Measurements from ENCODE around the gene GDNF.
A peak's percentile ranks its signal among the peaks of the same experiment; 100 is the strongest.

The GDNF gene

GRCh38 chr5:37814699-37815098, 25.1 kb downstream of the GDNF start:
- ATAC-seq: peak; percentile 15
- no peak for TF ChIP-seq RARB (CRISPR knock-in tag; IDR thresholded peaks at IDR 0.05)
- no peak for TF ChIP-seq TCF4 (CRISPR knock-in tag; IDR thresholded peaks at IDR 0.05; ENCODE audit: borderline replicate concordance)
- no peak for TF ChIP-seq CSDC2 (CRISPR knock-in tag; IDR thresholded peaks at IDR 0.05)
- TF ChIP-seq ZFP30 (CRISPR knock-in tag; IDR thresholded peaks at IDR 0.05): no peak
- TF ChIP-seq OSR1 (CRISPR knock-in tag; IDR thresholded peaks at IDR 0.05): no peak
- no peak for TF ChIP-seq ZC3H10 (CRISPR knock-in tag; IDR thresholded peaks at IDR 0.05)
- no peak for TF ChIP-seq SNAI2 (CRISPR knock-in tag; IDR thresholded peaks at IDR 0.05)
- TF ChIP-seq ESRRG (CRISPR knock-in tag; IDR thresholded peaks at IDR 0.05): no peak

- ATAC-seq: peak; percentile 29; the same call in 1 of the 3 replicates
- TF ChIP-seq PPARA (CRISPR knock-in tag; IDR thresholded peaks at IDR 0.05; ENCODE audit: borderline replicate concordance): no peak
- TF ChIP-seq ZFP3 (CRISPR knock-in tag; IDR thresholded peaks at IDR 0.05): no peak
- no peak for TF ChIP-seq OSR1 (CRISPR knock-in tag; IDR thresholded peaks at IDR 0.05)
- no peak for TF ChIP-seq ARNTL (CRISPR knock-in tag; IDR thresholded peaks at IDR 0.05; ENCODE audit: borderline replicate concordance, low read depth)
- TF ChIP-seq TSHZ2 (CRISPR knock-in tag; IDR thresholded peaks at IDR 0.05): no peak
- TF ChIP-seq ISL1 (CRISPR knock-in tag; IDR thresholded peaks at IDR 0.05): no peak
- TF ChIP-seq ZC3H10 (CRISPR knock-in tag; IDR thresholded peaks at IDR 0.05): no peak
- TF ChIP-seq TOX (CRISPR knock-in tag; IDR thresholded peaks at IDR 0.05; ENCODE audit: borderline replicate concordance): no peak
- TF ChIP-seq ZNF70 (CRISPR knock-in tag; IDR thresholded peaks at IDR 0.05): no peak
- no peak for TF ChIP-seq ESRRG (CRISPR knock-in tag; IDR thresholded peaks at IDR 0.05)
- no peak for TF ChIP-seq GLIS3 (CRISPR knock-in tag; IDR thresholded peaks at IDR 0.05)
- TF ChIP-seq RARB (CRISPR knock-in tag; IDR thresholded peaks at IDR 0.05): no peak
- TF ChIP-seq SNAI2 (CRISPR knock-in tag; IDR thresholded peaks at IDR 0.05): no peak
- TF ChIP-seq POU6F1 (CRISPR knock-in tag; IDR thresholded peaks at IDR 0.05; ENCODE audit: borderline replicate concordance, low read depth): no peak
- TF ChIP-seq CSDC2 (CRISPR knock-in tag; IDR thresholded peaks at IDR 0.05): no peak
- TF ChIP-seq ZFP30 (CRISPR knock-in tag; IDR thresholded peaks at IDR 0.05): no peak
- no peak for TF ChIP-seq CSRNP3 (CRISPR knock-in tag; IDR thresholded peaks at IDR 0.05)
- no peak for TF ChIP-seq CREB5 (CRISPR knock-in tag; IDR thresholded peaks at IDR 0.05; ENCODE audit: low read depth)
- no peak for TF ChIP-seq ZNF565 (CRISPR knock-in tag; conservative IDR thresholded peaks at IDR 0.05; ENCODE audit: low read depth)
- TF ChIP-seq PATZ1 (CRISPR knock-in tag; IDR thresholded peaks at IDR 0.05; ENCODE audit: borderline replicate concordance): no peak
These were observed 27.5 kb downstream of the GDNF start for GRCh38 chr5:37812365-37812764.

- ATAC-seq: no peak
- TF ChIP-seq ZNF70 (CRISPR knock-in tag; IDR thresholded peaks at IDR 0.05): no peak
- TF ChIP-seq BACH2 (CRISPR knock-in tag; IDR thresholded peaks at IDR 0.05; ENCODE audit: borderline replicate concordance): no peak
- TF ChIP-seq ZFP30 (CRISPR knock-in tag; IDR thresholded peaks at IDR 0.05): no peak
- TF ChIP-seq ISL1 (CRISPR knock-in tag; IDR thresholded peaks at IDR 0.05): no peak
- no peak for TF ChIP-seq CSRNP3 (CRISPR knock-in tag; IDR thresholded peaks at IDR 0.05)
- no peak for TF ChIP-seq PPARA (CRISPR knock-in tag; IDR thresholded peaks at IDR 0.05; ENCODE audit: borderline replicate concordance)
- TF ChIP-seq ZNF565 (CRISPR knock-in tag; conservative IDR thresholded peaks at IDR 0.05; ENCODE audit: low read depth): no peak
- no peak for TF ChIP-seq ARNTL (CRISPR knock-in tag; IDR thresholded peaks at IDR 0.05; ENCODE audit: borderline replicate concordance, low read depth)
- TF ChIP-seq TOX (CRISPR knock-in tag; IDR thresholded peaks at IDR 0.05; ENCODE audit: borderline replicate concordance): no peak
- TF ChIP-seq ZNF8 (CRISPR knock-in tag; IDR thresholded peaks at IDR 0.05): no peak
These were observed 28.0 kb downstream of the GDNF start for GRCh38 chr5:37811866-37812265.
